Effector CD4-positive, alpha-beta T cell (primary cell): Measurements from ENCODE around the gene SLC25A13.

Experiments
- DNase-seq: peaks from one replicate; pipeline ENCODE4 v3.0.0-alpha.2; 2020

SLC25A13 gene

GRCh38 chr7:96136600-96137239, 185.2 kb downstream of the SLC25A13 start:
- no peak for DNase-seq

GRCh38 chr7:96135241-96135640, 186.7 kb downstream of the SLC25A13 start:
- no peak for DNase-seq

- no peak for DNase-seq
Observed at GRCh38 chr7:96131525-96131924, 190.4 kb downstream of the SLC25A13 start.

- DNase-seq = no peak
Observed at GRCh38 chr7:96127746-96128145, 194.2 kb downstream of the SLC25A13 start.

- DNase-seq = no peak
Observed at GRCh38 chr7:96126382-96126781, 195.5 kb downstream of the SLC25A13 start.

GRCh38 chr7:96122746-96123145, 199.2 kb downstream of the SLC25A13 start:
- no peak for DNase-seq

GRCh38 chr7:96121752-96122151, 200.1 kb downstream of the SLC25A13 start:
- no peak for DNase-seq

GRCh38 chr7:96120445-96121225, 201.3 kb downstream of the SLC25A13 start:
- no peak for DNase-seq

GRCh38 chr7:96118449-96119001, 203.4 kb downstream of the SLC25A13 start:
- no peak for DNase-seq

- no peak for DNase-seq
Observed at GRCh38 chr7:96116173-96116572, 205.7 kb downstream of the SLC25A13 start.

- DNase-seq = no peak
Observed at GRCh38 chr7:96114190-96114589, 207.7 kb downstream of the SLC25A13 start.

- no peak for DNase-seq
Observed at GRCh38 chr7:96111405-96111804, 210.5 kb downstream of the SLC25A13 start.

GRCh38 chr7:96104984-96105383, 216.9 kb downstream of the SLC25A13 start:
- no peak for DNase-seq

GRCh38 chr7:96102096-96102811, 219.6 kb downstream of the SLC25A13 start:
- DNase-seq = no peak

GRCh38 chr7:96100737-96101136, 221.2 kb downstream of the SLC25A13 start:
- no peak for DNase-seq

GRCh38 chr7:96097835-96098234, 224.1 kb downstream of the SLC25A13 start:
- DNase-seq = no peak

- no peak for DNase-seq
Observed at GRCh38 chr7:96093435-96093834, 228.5 kb downstream of the SLC25A13 start.

GRCh38 chr7:96090756-96091155, 231.1 kb downstream of the SLC25A13 start:
- DNase-seq = no peak

- no peak for DNase-seq
Observed at GRCh38 chr7:96089511-96089910, 232.4 kb downstream of the SLC25A13 start.

GRCh38 chr7:96088579-96088978, 233.3 kb downstream of the SLC25A13 start:
- no peak for DNase-seq

- no peak for DNase-seq
Observed at GRCh38 chr7:96085953-96086352, 235.9 kb downstream of the SLC25A13 start.

GRCh38 chr7:96084881-96085553, 236.9 kb downstream of the SLC25A13 start:
- no peak for DNase-seq

GRCh38 chr7:96080027-96080426, 241.9 kb downstream of the SLC25A13 start:
- DNase-seq = no peak
